ENCODE results near the gene PDE4B. TPM values are rescaled to one million over a fixed set of nuclear protein-coding genes. Genes with fewer than 3 reads are reported as not detected.
"Not testable (repeated sequence)": the region's sequence is repeated elsewhere in the genome, so short reads cannot be mapped to it uniquely, and the experiment has no call there.

PDE4B gene
- total and polyA plus RNA-seq, 7 experiments from 2014 or later: 43.5 to 99.2 (median 46.7) TPM

DNA sequence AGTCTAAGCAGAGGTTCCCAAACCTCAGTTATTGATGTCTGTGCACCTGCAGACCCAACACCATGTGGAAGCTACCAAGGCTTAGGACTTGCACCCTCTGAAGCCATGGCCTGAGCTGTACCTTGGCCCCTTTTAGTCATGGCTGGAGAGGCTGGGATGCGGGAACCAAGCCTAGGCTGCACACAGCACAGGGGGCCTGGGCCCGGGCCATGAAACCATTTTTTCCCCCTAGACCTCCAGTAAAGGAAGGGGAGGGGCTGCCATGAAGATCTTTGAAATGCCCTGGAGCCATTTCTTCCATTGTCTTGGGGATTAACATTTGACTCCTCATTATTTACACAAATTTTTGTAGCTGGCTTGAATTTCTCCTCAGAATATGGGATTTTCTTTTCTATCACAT, 265.9 kb downstream of the PDE4B start:
- ChIA-PET CTCF (no interaction called here), POLR2A (no interaction called here)
- Histone ChIP-seq H3K9me3 (ENCODE audit: control insufficient read depth in 2 of 3, low read length in 3 of 3) (no peaks in the 10 kb centered on the region), H3K36me3 (ENCODE audit: control insufficient read depth in 2 of 3, insufficient read depth in 3 of 3, low read length in 3 of 3) (no peaks in the 10 kb centered on the region), H3K4me3 (ENCODE audit: low read length) (no peak overlapping the region), H3K27me3 (ENCODE audit: control insufficient read depth in 2 of 2, insufficient read depth in 2 of 2, low read length in 2 of 2) (no peaks in the 10 kb centered on the region), H3K27ac (ENCODE audit: low read depth, low read length) (no peak overlapping the region), H3K4me1 (ENCODE audit: control insufficient read depth in 2 of 2, insufficient read depth in 2 of 2, low read length in 2 of 2) (no peaks in the 10 kb centered on the region)
- H3K36me3 Mint-ChIP-seq: no peaks in the 10 kb centered on the region
- intact Hi-C loops (cut with micrococcal nuclease): no loop called here
- peaks cover 11 to 34% (median 23%) of the 10 kb centered on the region in 5 donors for H3K27me3 Mint-ChIP-seq
- H3K9me3 Mint-ChIP-seq: peaks cover 0 to 10% (median 4%) of the 10 kb centered on the region in 11 donors
- no peak for DNase-seq
- no peak overlapping the region for H3K27ac Mint-ChIP-seq
- ATAC-seq: no peak
- no peak overlapping the region for H3K4me3 Mint-ChIP-seq
- H3K4me1 Mint-ChIP-seq: peaks cover 0 to 1% (median 0%) of the 10 kb centered on the region in 7 donors

DNA sequence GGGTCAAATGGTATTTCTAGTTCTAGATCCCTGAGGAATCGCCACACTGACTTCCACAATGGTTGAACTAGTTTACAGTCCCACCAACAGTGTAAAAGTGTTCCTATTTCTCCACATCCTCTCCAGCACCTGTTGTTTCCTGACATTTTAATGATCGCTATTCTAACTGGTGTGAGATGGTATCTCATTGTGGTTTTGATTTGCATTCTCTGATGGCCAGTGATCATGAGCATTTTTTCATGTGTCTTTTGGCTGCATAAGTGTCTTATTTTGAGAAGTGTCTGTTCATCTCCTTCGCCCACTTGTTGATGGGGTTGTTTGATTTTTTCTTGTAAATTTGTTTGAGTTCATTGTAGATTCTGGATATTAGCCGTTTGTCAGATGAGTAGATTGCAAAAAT, 274.5 kb downstream of the PDE4B start:
- DNase-seq; H3K27me3 ChIP-seq (ENCODE audit: control insufficient read depth in 2 of 2, insufficient read depth in 2 of 2, low read length in 2 of 2); H3K9me3 ChIP-seq (ENCODE audit: control insufficient read depth in 2 of 3, low read length in 3 of 3); H3K4me3 ChIP-seq (ENCODE audit: low read length); H3K27ac ChIP-seq (ENCODE audit: low read depth, low read length); ATAC-seq; POLR2A ChIA-PET; H3K4me3 Mint-ChIP-seq; H3K4me1 Mint-ChIP-seq; CTCF ChIA-PET; H3K9me3 Mint-ChIP-seq; H3K4me1 ChIP-seq (ENCODE audit: control insufficient read depth in 2 of 2, insufficient read depth in 2 of 2, low read length in 2 of 2); H3K27ac Mint-ChIP-seq; H3K36me3 ChIP-seq (ENCODE audit: control insufficient read depth in 2 of 3, insufficient read depth in 3 of 3, low read length in 3 of 3); H3K36me3 Mint-ChIP-seq; intact Hi-C loops (cut with micrococcal nuclease): not testable (repeated sequence)
- peaks cover 14 to 40% (median 36%) of the 10 kb centered on the region in 5 donors for H3K27me3 Mint-ChIP-seq

DNA sequence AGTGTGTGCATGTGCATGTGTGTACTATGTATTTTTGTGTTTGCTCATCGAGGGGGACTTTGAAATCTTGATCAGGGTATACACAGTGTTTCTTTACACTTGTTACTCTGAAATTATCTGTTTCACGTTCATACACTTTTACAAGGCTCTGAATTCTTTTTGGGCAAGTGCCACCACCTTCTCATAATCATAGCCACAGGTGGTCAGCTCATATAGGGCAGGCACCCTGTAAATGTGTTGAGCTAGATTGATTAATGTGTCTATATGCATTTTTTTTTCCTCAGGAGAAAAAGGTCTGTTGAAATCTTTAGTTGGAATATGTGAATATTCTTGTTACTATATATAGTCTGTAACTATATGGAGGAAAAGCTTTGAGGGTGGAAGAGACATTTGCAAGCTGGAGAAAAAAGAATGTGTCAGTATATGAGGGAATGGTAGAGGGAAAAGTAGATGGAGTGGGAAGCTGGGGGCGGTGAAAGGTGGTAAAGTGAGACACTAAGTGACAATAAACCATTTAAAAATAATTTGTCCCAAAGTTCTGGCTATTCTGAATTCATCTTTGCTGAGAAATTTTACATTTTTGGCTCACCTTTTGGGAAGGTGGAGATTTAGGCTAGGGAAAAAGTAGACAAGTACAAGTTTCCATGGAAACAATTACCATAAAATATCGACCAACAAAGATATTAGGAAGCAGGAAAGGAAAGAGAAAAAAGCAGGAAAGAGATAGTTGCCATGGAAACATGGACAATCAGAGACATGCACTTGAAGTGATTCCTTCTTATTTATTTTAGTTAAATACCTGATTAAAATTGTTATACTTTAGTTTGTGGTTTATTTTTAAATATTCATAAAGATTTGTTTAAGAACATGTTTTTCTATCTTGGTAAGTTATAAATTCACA, 277.5 kb downstream of the PDE4B start:
- Histone ChIP-seq H3K4me1 (ENCODE audit: control insufficient read depth in 2 of 2, insufficient read depth in 2 of 2, low read length in 2 of 2) (no peaks in the 10 kb centered on the region), H3K9me3 (ENCODE audit: control insufficient read depth in 2 of 3, low read length in 3 of 3) (no peaks in the 10 kb centered on the region), H3K27me3 (ENCODE audit: control insufficient read depth in 2 of 2, insufficient read depth in 2 of 2, low read length in 2 of 2) (peaks cover 0 to 2% of the 10 kb centered on the region in 2 donors), H3K36me3 (ENCODE audit: control insufficient read depth in 2 of 3, insufficient read depth in 3 of 3, low read length in 3 of 3) (no peaks in the 10 kb centered on the region), H3K4me3 (ENCODE audit: low read length) (no peak overlapping the region), H3K27ac (ENCODE audit: low read depth, low read length) (no peak overlapping the region)
- Mint-ChIP-seq H3K9me3 (peaks cover 0 to 4% (median 0%) of the 10 kb centered on the region in 11 donors), H3K27ac (no peak overlapping the region), H3K4me1 (no peaks in the 10 kb centered on the region), H3K27me3 (peaks cover 14 to 38% (median 33%) of the 10 kb centered on the region in 5 donors), H3K36me3 (no peaks in the 10 kb centered on the region), H3K4me3 (no peak overlapping the region)
- ChIA-PET POLR2A (no interaction called here), CTCF (no interaction called here)
- intact Hi-C loops (cut with micrococcal nuclease): no loop called here
- DNase-seq: no peak
- ATAC-seq: no peak

DNA sequence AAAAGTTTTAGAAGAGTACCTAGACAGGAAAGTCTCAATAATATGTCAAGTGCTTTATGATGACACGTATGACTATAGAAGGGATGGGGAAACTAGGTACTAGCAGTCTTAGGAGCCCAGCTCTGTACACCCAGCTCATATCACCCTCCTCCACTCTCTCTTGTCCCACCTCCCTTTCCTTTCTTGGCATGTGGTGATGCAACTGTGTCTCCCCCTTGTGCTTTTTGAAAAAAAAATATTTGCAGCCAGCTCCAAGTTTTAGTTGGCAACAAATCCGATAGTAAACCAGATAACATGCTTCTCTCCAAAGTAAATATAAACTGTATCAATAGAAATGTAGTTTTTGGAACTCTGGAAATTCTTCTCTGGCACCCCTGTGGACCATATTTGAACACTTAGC, 280.7 kb downstream of the PDE4B start:
- intact Hi-C loops (cut with micrococcal nuclease): no loop called here
- no peaks in the 10 kb centered on the region for H3K36me3 ChIP-seq (ENCODE audit: control insufficient read depth in 2 of 3, insufficient read depth in 3 of 3, low read length in 3 of 3)
- DNase-seq (no peak), ATAC-seq (no peak)
- Mint-ChIP-seq H3K4me3 (no peak overlapping the region), H3K4me1 (no peaks in the 10 kb centered on the region), H3K9me3 (no peaks in the 10 kb centered on the region), H3K27ac (no peak overlapping the region), H3K27me3 (peaks cover 15 to 37% (median 33%) of the 10 kb centered on the region in 5 donors), H3K36me3 (peaks cover 0 to under 1% (median 0%) of the 10 kb centered on the region in 5 donors)
- H3K27me3 ChIP-seq (ENCODE audit: control insufficient read depth in 2 of 2, insufficient read depth in 2 of 2, low read length in 2 of 2): no peaks in the 10 kb centered on the region
- H3K27ac ChIP-seq (ENCODE audit: low read depth, low read length): no peak overlapping the region
- CTCF ChIA-PET: no interaction called here
- POLR2A ChIA-PET: no interaction called here
- no peak overlapping the region for H3K4me3 ChIP-seq (ENCODE audit: low read length)
- H3K4me1 ChIP-seq (ENCODE audit: control insufficient read depth in 2 of 2, insufficient read depth in 2 of 2, low read length in 2 of 2): no peaks in the 10 kb centered on the region
- no peaks in the 10 kb centered on the region for H3K9me3 ChIP-seq (ENCODE audit: control insufficient read depth in 2 of 3, low read length in 3 of 3)

DNA sequence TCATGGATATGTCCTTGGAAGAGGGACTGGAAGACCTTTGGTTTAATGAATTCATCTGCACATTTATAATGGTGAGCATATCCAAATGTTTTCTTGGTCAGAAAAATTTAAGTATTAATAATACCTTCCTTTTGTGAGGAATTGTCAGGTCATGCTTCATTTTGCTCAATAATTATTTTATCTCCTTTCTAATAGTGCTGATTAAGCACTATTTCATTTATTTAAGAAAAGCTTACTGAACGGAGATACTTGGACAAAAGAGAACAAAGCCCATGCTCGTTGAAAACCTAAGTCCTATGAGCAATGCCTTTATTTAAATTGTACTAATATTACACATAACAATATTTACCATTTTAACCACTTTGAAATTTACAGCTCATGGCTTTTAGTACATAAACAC, 281.5 kb downstream of the PDE4B start:
- Mint-ChIP-seq H3K27me3 (peaks cover 15 to 41% (median 37%) of the 10 kb centered on the region in 5 donors), H3K9me3 (no peaks in the 10 kb centered on the region), H3K36me3 (peaks cover 0 to 4% (median 0%) of the 10 kb centered on the region in 5 donors), H3K4me3 (no peak overlapping the region), H3K27ac (no peak overlapping the region), H3K4me1 (no peaks in the 10 kb centered on the region)
- H3K4me3 ChIP-seq (ENCODE audit: low read length): no peak overlapping the region
- H3K27me3 ChIP-seq (ENCODE audit: control insufficient read depth in 2 of 2, insufficient read depth in 2 of 2, low read length in 2 of 2): no peaks in the 10 kb centered on the region
- intact Hi-C loops (cut with micrococcal nuclease): no loop called here
- ATAC-seq: no peak
- H3K36me3 ChIP-seq (ENCODE audit: control insufficient read depth in 2 of 3, insufficient read depth in 3 of 3, low read length in 3 of 3): no peaks in the 10 kb centered on the region
- no peaks in the 10 kb centered on the region for H3K9me3 ChIP-seq (ENCODE audit: control insufficient read depth in 2 of 3, low read length in 3 of 3)
- H3K27ac ChIP-seq (ENCODE audit: low read depth, low read length): no peak overlapping the region
- no peaks in the 10 kb centered on the region for H3K4me1 ChIP-seq (ENCODE audit: control insufficient read depth in 2 of 2, insufficient read depth in 2 of 2, low read length in 2 of 2)
- CTCF ChIA-PET: no interaction called here
- DNase-seq: no peak
- POLR2A ChIA-PET: no interaction called here

DNA sequence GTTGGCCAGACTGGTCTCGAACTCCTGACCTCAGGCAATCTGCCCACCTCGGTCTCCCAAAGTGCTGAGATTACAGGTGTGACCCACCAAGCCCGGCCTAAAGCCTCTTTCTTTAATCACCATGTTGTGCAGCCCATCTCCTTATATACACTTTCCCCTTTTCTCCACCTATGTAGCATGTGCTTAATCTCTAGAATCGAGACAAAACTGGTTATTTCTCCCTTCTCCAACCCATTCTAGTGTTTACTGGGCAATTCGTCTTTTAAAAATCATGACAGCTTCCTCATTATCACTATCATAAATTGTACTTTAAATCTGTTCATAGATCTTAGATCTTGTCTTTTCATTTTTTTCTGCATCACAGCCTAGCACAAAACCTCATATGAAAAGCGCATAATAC, 285.7 kb downstream of the PDE4B start:
- no peak for DNase-seq
- Mint-ChIP-seq H3K36me3 (peaks cover 0 to 4% (median 0%) of the 10 kb centered on the region in 5 donors), H3K27me3 (peaks cover 7 to 33% (median 24%) of the 10 kb centered on the region in 5 donors), H3K27ac (no peak overlapping the region), H3K4me3 (no peak overlapping the region), H3K4me1 (no peaks in the 10 kb centered on the region), H3K9me3 (no peaks in the 10 kb centered on the region)
- no peaks in the 10 kb centered on the region for H3K9me3 ChIP-seq (ENCODE audit: control insufficient read depth in 2 of 3, low read length in 3 of 3)
- no peaks in the 10 kb centered on the region for H3K36me3 ChIP-seq (ENCODE audit: control insufficient read depth in 2 of 3, insufficient read depth in 3 of 3, low read length in 3 of 3)
- ATAC-seq: no peak
- H3K27ac ChIP-seq (ENCODE audit: low read depth, low read length): no peak overlapping the region
- H3K4me1 ChIP-seq (ENCODE audit: control insufficient read depth in 2 of 2, insufficient read depth in 2 of 2, low read length in 2 of 2): no peaks in the 10 kb centered on the region
- no peak overlapping the region for H3K4me3 ChIP-seq (ENCODE audit: low read length)
- no peaks in the 10 kb centered on the region for H3K27me3 ChIP-seq (ENCODE audit: control insufficient read depth in 2 of 2, insufficient read depth in 2 of 2, low read length in 2 of 2)
- CTCF ChIA-PET: no interaction called here
- intact Hi-C loops (cut with micrococcal nuclease): no loop called here
- POLR2A ChIA-PET: no interaction called here

DNA sequence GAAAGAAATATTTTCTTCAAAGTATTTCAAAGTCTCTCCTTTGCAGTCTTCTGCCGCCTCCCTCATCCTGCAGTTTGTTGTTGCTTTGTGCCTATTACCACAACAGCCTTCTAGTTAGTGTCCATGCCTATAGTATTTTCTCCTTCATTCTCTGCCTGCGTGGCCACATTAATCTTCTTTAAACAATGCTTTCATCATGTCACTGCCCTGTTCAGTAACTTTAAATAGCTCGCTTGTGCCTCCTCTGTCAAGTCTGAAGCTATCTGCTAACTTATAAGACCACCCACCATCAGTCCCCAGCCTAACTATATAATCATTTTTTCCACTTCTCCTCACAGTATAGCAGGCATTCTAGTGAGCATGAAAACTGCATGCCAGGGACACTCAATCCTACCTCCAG, 290.3 kb downstream of the PDE4B start:
- ChIA-PET POLR2A (no interaction called here), CTCF (no interaction called here)
- no peak overlapping the region for H3K4me3 ChIP-seq (ENCODE audit: low read length)
- H3K27ac ChIP-seq (ENCODE audit: low read depth, low read length): no peak overlapping the region
- H3K27ac Mint-ChIP-seq: no peak overlapping the region
- ATAC-seq (no peak), DNase-seq (no peak)
- H3K36me3 ChIP-seq (ENCODE audit: control insufficient read depth in 2 of 3, insufficient read depth in 3 of 3, low read length in 3 of 3): no peaks in the 10 kb centered on the region
- no peaks in the 10 kb centered on the region for H3K4me1 ChIP-seq (ENCODE audit: control insufficient read depth in 2 of 2, insufficient read depth in 2 of 2, low read length in 2 of 2)
- intact Hi-C loops (cut with micrococcal nuclease): no loop called here
- peaks cover 0 to 4% (median 0%) of the 10 kb centered on the region in 11 donors for H3K9me3 Mint-ChIP-seq
- no peaks in the 10 kb centered on the region for H3K4me1 Mint-ChIP-seq
- no peak overlapping the region for H3K4me3 Mint-ChIP-seq
- peaks cover 0 to 4% (median 0%) of the 10 kb centered on the region in 5 donors for H3K36me3 Mint-ChIP-seq
- H3K27me3 Mint-ChIP-seq: peaks cover 18 to 35% (median 23%) of the 10 kb centered on the region in 5 donors
- no peaks in the 10 kb centered on the region for H3K27me3 ChIP-seq (ENCODE audit: control insufficient read depth in 2 of 2, insufficient read depth in 2 of 2, low read length in 2 of 2)
- no peaks in the 10 kb centered on the region for H3K9me3 ChIP-seq (ENCODE audit: control insufficient read depth in 2 of 3, low read length in 3 of 3)
